ENCODE results near the gene CDK10. TPM values are rescaled to one million over a fixed set of nuclear protein-coding genes. Genes with fewer than 3 reads are reported as not detected.

Gene CDK10
- polyA plus RNA-seq, 1 donor from 2014 or later: 126 TPM

DNA sequence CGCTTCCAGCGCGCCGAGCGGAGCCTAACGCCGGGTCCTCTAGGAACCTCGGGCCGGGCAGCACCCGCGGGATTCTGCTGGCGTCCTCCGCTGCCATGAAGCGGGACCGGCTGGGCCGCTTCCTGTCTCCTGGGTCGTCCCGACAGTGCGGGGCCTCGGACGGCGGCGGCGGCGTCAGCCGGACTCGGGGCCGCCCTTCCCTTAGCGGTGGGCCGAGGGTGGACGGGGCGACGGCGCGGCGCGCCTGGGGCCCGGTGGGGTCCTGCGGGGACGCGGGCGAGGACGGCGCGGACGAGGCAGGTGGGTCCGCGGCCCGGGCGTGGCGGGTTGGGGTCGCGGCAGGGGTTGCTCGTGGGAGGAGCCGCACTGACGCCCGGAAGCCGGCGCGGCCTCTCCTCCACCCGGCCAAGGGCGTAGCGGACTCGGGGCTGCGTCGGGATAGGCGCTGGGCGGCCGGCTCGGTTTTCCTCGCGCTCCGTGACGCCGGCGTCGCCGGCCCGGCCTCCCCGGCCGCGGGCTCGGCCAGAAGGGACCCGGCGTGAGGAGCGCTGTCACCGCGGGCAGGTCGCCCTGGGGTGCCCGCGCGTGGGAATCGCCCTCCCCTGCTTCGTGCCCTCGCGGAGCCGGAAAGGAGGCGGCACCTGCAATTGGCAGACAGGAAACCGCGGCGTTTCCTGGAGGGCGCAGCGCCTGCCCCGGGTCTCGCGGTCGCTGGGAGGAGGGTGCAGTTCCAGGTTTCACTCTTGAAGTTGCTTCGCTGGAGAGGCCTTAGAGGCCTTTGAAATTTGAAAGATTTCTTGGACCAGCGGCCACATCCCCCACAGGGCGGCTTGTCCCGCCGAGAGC lies 35.3 kb downstream of the CDK10 start:
- H3K9ac ChIP-seq (ENCODE audit: low read length): peak overlapping the region; percentile 81
- peak overlapping the region; percentile 93 for H3K4me3 ChIP-seq (ENCODE audit: low read length)
- no peaks in the 10 kb centered on the region for H3F3A ChIP-seq (ENCODE audit: insufficient read depth, low read length, poor library complexity, severe bottlenecking)
- peak overlapping the region; percentile 49 for H3K4me2 ChIP-seq (ENCODE audit: low read length)
- peak overlapping the region; percentile 78 for H3K27ac ChIP-seq (ENCODE audit: low read length)
- H3K27me3 ChIP-seq (ENCODE audit: insufficient read depth, low read depth, low read length): no peaks in the 10 kb centered on the region
- no peaks in the 10 kb centered on the region for H3K36me3 ChIP-seq (ENCODE audit: insufficient read depth, low read length)
- no peaks in the 10 kb centered on the region for H3K9me3 ChIP-seq (ENCODE audit: low read length)
- TF ChIP-seq RAD21 (conservative IDR thresholded peaks at IDR 0.05) (no peak), POLR2AphosphoS5 (IDR thresholded peaks at IDR 0.05) (no peak), EZH2 (IDR thresholded peaks at IDR 0.05; ENCODE audit: borderline replicate concordance, insufficient read depth, low read length, poor library complexity, severe bottlenecking) (no peak), MXI1 (conservative IDR thresholded peaks at IDR 0.05; ENCODE audit: poor library complexity, severe bottlenecking) (no peak), SMC3 (conservative IDR thresholded peaks at IDR 0.05; ENCODE audit: poor library complexity) (no peak)
- TF ChIP-seq, protein P1, sequence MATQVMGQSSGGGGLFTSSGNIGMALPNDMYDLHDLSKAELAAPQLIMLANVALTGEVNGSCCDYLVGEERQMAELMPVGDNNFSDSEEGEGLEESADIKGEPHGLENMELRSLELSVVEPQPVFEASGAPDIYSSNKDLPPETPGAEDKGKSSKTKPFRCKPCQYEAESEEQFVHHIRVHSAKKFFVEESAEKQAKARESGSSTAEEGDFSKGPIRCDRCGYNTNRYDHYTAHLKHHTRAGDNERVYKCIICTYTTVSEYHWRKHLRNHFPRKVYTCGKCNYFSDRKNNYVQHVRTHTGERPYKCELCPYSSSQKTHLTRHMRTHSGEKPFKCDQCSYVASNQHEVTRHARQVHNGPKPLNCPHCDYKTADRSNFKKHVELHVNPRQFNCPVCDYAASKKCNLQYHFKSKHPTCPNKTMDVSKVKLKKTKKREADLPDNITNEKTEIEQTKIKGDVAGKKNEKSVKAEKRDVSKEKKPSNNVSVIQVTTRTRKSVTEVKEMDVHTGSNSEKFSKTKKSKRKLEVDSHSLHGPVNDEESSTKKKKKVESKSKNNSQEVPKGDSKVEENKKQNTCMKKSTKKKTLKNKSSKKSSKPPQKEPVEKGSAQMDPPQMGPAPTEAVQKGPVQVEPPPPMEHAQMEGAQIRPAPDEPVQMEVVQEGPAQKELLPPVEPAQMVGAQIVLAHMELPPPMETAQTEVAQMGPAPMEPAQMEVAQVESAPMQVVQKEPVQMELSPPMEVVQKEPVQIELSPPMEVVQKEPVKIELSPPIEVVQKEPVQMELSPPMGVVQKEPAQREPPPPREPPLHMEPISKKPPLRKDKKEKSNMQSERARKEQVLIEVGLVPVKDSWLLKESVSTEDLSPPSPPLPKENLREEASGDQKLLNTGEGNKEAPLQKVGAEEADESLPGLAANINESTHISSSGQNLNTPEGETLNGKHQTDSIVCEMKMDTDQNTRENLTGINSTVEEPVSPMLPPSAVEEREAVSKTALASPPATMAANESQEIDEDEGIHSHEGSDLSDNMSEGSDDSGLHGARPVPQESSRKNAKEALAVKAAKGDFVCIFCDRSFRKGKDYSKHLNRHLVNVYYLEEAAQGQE (IDR thresholded peaks at IDR 0.05; ENCODE audit: borderline replicate concordance): no peak
- no peaks in the 10 kb centered on the region for H3K9me2 ChIP-seq (ENCODE audit: insufficient read depth, low read length)
- H2AFZ ChIP-seq (ENCODE audit: low read depth, low read length): no peak overlapping the region
- H3K79me2 ChIP-seq (replicated peaks; ENCODE audit: insufficient read depth, low read length): no peaks in the 10 kb centered on the region
- peaks cover 9% of the 10 kb centered on the region for H4K20me1 ChIP-seq (ENCODE audit: insufficient read depth)

- no peaks in the 10 kb centered on the region for H3K9me3 ChIP-seq (ENCODE audit: low read length)
- no peaks in the 10 kb centered on the region for H3K36me3 ChIP-seq (ENCODE audit: insufficient read depth, low read length)
- H3K9me2 ChIP-seq (ENCODE audit: insufficient read depth, low read length): no peaks in the 10 kb centered on the region
- H3K4me2 ChIP-seq (ENCODE audit: low read length): peak overlapping the region; percentile 49
- no peaks in the 10 kb centered on the region for H3F3A ChIP-seq (ENCODE audit: insufficient read depth, low read length, poor library complexity, severe bottlenecking)
- no peak overlapping the region for H3K27ac ChIP-seq (ENCODE audit: low read length)
- H3K79me2 ChIP-seq (replicated peaks; ENCODE audit: insufficient read depth, low read length): no peaks in the 10 kb centered on the region
- H3K4me3 ChIP-seq (ENCODE audit: low read length): peak overlapping the region; percentile 93
- H4K20me1 ChIP-seq (ENCODE audit: insufficient read depth): peaks cover 9% of the 10 kb centered on the region
- no peak for TF ChIP-seq POLR2AphosphoS5 (IDR thresholded peaks at IDR 0.05)
- no peak for TF ChIP-seq EZH2 (IDR thresholded peaks at IDR 0.05; ENCODE audit: borderline replicate concordance, insufficient read depth, low read length, poor library complexity, severe bottlenecking)
- TF ChIP-seq, protein P1 (IDR thresholded peaks at IDR 0.05; ENCODE audit: borderline replicate concordance): no peak
- no peaks in the 10 kb centered on the region for H3K27me3 ChIP-seq (ENCODE audit: insufficient read depth, low read depth, low read length)
- peak overlapping the region; percentile 81 for H3K9ac ChIP-seq (ENCODE audit: low read length)
- no peak overlapping the region for H2AFZ ChIP-seq (ENCODE audit: low read depth, low read length)
These were observed 36.1 kb downstream of the CDK10 start for GRCh38 chr16:89722392-89723278.

All from neural cell (in vitro differentiated cells).